Cardiac muscle cell (in vitro differentiated cells and primary cell): ENCODE measurements around the gene FHIT. TPM values are rescaled to one million over a fixed set of nuclear protein-coding genes. Genes with fewer than 3 reads are reported as not detected.

Source experiments
- DNase-seq, 2 donors: peaks; one replicate each; pipeline versions ENCODE4 v3.0.0 to v3.0.0-alpha.2; 2010 to 2017; ENCODE audit warnings: low read depth in 1 of 2, low spot score in 1 of 2
- H3K27ac ChIP-seq: fragments of 200-600 bp; sonication (generic); 2 replicates; pipeline ENCODE4 v1.5.1; 2016
- H3K27me3 ChIP-seq: fragments of 200-600 bp; sonication (generic); 2 replicates; pipeline ENCODE4 v1.6.0; 2016; ENCODE audit warnings: control low read depth
- H3K36me3 ChIP-seq: fragments of 200-600 bp; sonication (generic); 2 replicates; pipeline ENCODE4 v1.5.1; 2016; ENCODE audit warnings: control low read depth
- H3K4me1 ChIP-seq: fragments of 200-600 bp; sonication (generic); 2 replicates; pipeline ENCODE4 v1.8.1; 2017; ENCODE audit warnings: low read depth, mild to moderate bottlenecking, mixed run types
- H3K4me3 ChIP-seq: fragments of 200-600 bp; sonication (generic); 2 replicates; pipeline ENCODE4 v1.5.1; 2016; ENCODE audit warnings: mild to moderate bottlenecking
- H3K9me3 ChIP-seq: fragments of 200-600 bp; sonication (generic); 2 replicates; pipeline ENCODE4 v1.5.1; 2017; ENCODE audit warnings: low read depth, mild to moderate bottlenecking, control low read depth
- CTCF ChIP-seq: IDR thresholded peaks from 2 replicates; pipeline ENCODE4 v1.5.1; 2012; ENCODE audit warnings: low read depth, mild to moderate bottlenecking, low read length
- polyA plus RNA-seq: library from polyadenylated mRNA; unstranded; fragments of >200 nt; fragmentation: Nextera tagmentation; extraction: Ambion mirVana; gene quantifications from 2 replicates; pipeline ENCODE4 v1.2.1, GENCODE V29; 2016
- total RNA-seq: library from RNA; depleted of rRNA; stranded (reverse); fragments of >200 nt; gene quantifications from 2 replicates; pipeline ENCODE4 v1.2.3, GENCODE V29; 2016

Gene FHIT
- total and polyA plus RNA-seq, 2 experiments from 2014 or later = 6.9 to 12.5 TPM

GRCh38 chr3:60424034-60424433 lies 827.2 kb downstream of the FHIT start:
- DNase-seq = no peak
- Histone ChIP-seq H3K4me3 (no peak overlapping the region), H3K9me3 (no peaks in the 10 kb centered on the region), H3K4me1 (no peaks in the 10 kb centered on the region), H3K27me3 (peaks cover 5% of the 10 kb centered on the region), H3K36me3 (no peaks in the 10 kb centered on the region), H3K27ac (no peak overlapping the region)
- TF ChIP-seq CTCF = no peak

GRCh38 chr3:60423556-60423955 lies 827.7 kb downstream of the FHIT start:
- peaks cover 5% of the 10 kb centered on the region for H3K27me3 ChIP-seq
- DNase-seq = no peak
- H3K9me3 ChIP-seq = no peaks in the 10 kb centered on the region
- no peak overlapping the region for H3K4me3 ChIP-seq
- no peak overlapping the region for H3K27ac ChIP-seq
- no peaks in the 10 kb centered on the region for H3K36me3 ChIP-seq
- no peaks in the 10 kb centered on the region for H3K4me1 ChIP-seq
- no peak for TF ChIP-seq CTCF

GRCh38 chr3:60421749-60422446 lies 829.4 kb downstream of the FHIT start:
- Histone ChIP-seq H3K9me3 (no peaks in the 10 kb centered on the region), H3K27ac (no peak overlapping the region), H3K36me3 (no peaks in the 10 kb centered on the region), H3K4me1 (no peaks in the 10 kb centered on the region), H3K27me3 (peaks cover 5% of the 10 kb centered on the region), H3K4me3 (no peak overlapping the region)
- no peak for DNase-seq
- TF ChIP-seq CTCF = no peak

- Histone ChIP-seq H3K36me3 (no peaks in the 10 kb centered on the region), H3K4me1 (no peaks in the 10 kb centered on the region), H3K27me3 (peaks cover 7% of the 10 kb centered on the region), H3K4me3 (no peak overlapping the region), H3K9me3 (no peaks in the 10 kb centered on the region), H3K27ac (no peak overlapping the region)
- no peak for TF ChIP-seq CTCF
- no peak for DNase-seq
These were observed 833.7 kb downstream of the FHIT start for GRCh38 chr3:60417576-60417975.

- no peak overlapping the region for H3K27ac ChIP-seq
- H3K27me3 ChIP-seq = peaks cover 5% of the 10 kb centered on the region
- H3K4me3 ChIP-seq = no peak overlapping the region
- no peak for DNase-seq
- H3K4me1 ChIP-seq = no peaks in the 10 kb centered on the region
- TF ChIP-seq CTCF = no peak
- H3K36me3 ChIP-seq = no peaks in the 10 kb centered on the region
- no peaks in the 10 kb centered on the region for H3K9me3 ChIP-seq
These were observed 837.2 kb downstream of the FHIT start for GRCh38 chr3:60414011-60414410.

GRCh38 chr3:60413551-60413950 lies 837.7 kb downstream of the FHIT start:
- Histone ChIP-seq H3K36me3 (no peaks in the 10 kb centered on the region), H3K4me3 (no peak overlapping the region), H3K4me1 (no peaks in the 10 kb centered on the region), H3K27ac (no peak overlapping the region), H3K9me3 (no peaks in the 10 kb centered on the region), H3K27me3 (peaks cover 5% of the 10 kb centered on the region)
- DNase-seq = no peak
- no peak for TF ChIP-seq CTCF
